Calu3 (cell line): ENCODE results near the gene PWWP2B. TPM values are rescaled to one million over a fixed set of nuclear protein-coding genes. Genes with fewer than 3 reads are reported as not detected.
A peak's percentile ranks its signal among the peaks of the same experiment; 100 is the strongest.

Source experiments
- BruUV-seq: library from RNA; stranded (reverse); fragments of 400-500 nt; replicated peaks from 2 replicates; lab custom pipeline; 2021; lab: Mats Ljungman, UMichigan
- CTCF ChIA-PET: fragments of 300-600 bp; sonication (Branson Sonifier 250); formaldehyde crosslinking; loops from one replicate; lab custom pipeline; 2022; ENCODE audit warnings: antibody characterized with exemption; lab: Charles Lee
- DNase-seq: peaks from one replicate; pipeline ENCODE4 v3.0.0; 2022
- H3K27ac Mint-ChIP-seq: one replicate; pipeline ENCODE4 v1.8.0; 2022; ENCODE audit warnings: mixed read lengths; ENCODE audit not compliant: unreplicated experiment
- H3K27me3 Mint-ChIP-seq: one replicate; pipeline ENCODE4 v1.8.0; 2022; ENCODE audit warnings: mixed read lengths; ENCODE audit not compliant: unreplicated experiment
- H3K36me3 Mint-ChIP-seq: one replicate; pipeline ENCODE4 v1.8.0; 2022; ENCODE audit warnings: mild to moderate bottlenecking, moderate library complexity, mixed read lengths; ENCODE audit not compliant: insufficient read depth, unreplicated experiment
- H3K4me1 Mint-ChIP-seq: one replicate; pipeline ENCODE4 v1.8.0; 2022; ENCODE audit warnings: mild to moderate bottlenecking, low read depth, mixed read lengths; ENCODE audit not compliant: unreplicated experiment
- H3K4me3 Mint-ChIP-seq: one replicate; pipeline ENCODE4 v1.8.0; 2022; ENCODE audit warnings: mild to moderate bottlenecking, low read depth, moderate library complexity, mixed read lengths; ENCODE audit not compliant: unreplicated experiment
- H3K9me3 Mint-ChIP-seq: one replicate; pipeline ENCODE4 v1.8.0; 2022; ENCODE audit warnings: low read depth, mixed read lengths; ENCODE audit not compliant: unreplicated experiment
- intact Hi-C: fragments of 100-400 bp; cut with micrococcal nuclease; formaldehyde crosslinking; loops from one replicate; pipeline ENCODE4 v1.10.0; 2022; ENCODE audit not compliant: unreplicated experiment
- total RNA-seq: library from RNA; stranded (reverse); gene quantifications from 2 replicates; pipeline ENCODE4 v1.2.3, GENCODE V29; 2022
- TF ChIP-seq, protein P1 (sequence below): fragments of 200-600 bp; IDR thresholded peaks from one replicate; pipeline ENCODE4 v1.8.0; 2022; ENCODE audit warnings: antibody characterized with exemption; ENCODE audit not compliant: unreplicated experiment

The PWWP2B gene
- total RNA-seq, 1 experiment from 2014 or later: 12.9 TPM

DNA sequence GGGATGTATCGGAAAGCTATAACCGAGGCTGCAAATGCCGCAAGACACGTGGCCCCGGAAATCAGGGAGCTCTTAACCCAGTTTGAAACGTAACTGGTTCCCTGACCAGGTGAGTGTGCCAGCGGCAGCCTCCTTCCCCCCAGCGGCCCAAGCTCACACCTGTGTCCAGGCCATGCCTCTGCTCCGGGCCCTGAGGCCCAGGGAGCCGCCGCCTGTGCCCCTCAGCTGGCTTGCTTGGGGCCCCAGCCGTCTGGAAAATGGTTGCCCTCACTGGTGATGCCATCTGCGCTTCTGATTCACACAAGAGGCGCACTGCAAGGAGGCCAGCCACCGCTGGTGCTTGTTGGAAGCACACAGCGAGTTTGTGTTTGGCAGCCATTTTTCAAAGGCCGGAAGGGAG, 9.2 kb downstream of the PWWP2B start:
- TF ChIP-seq, protein P1, sequence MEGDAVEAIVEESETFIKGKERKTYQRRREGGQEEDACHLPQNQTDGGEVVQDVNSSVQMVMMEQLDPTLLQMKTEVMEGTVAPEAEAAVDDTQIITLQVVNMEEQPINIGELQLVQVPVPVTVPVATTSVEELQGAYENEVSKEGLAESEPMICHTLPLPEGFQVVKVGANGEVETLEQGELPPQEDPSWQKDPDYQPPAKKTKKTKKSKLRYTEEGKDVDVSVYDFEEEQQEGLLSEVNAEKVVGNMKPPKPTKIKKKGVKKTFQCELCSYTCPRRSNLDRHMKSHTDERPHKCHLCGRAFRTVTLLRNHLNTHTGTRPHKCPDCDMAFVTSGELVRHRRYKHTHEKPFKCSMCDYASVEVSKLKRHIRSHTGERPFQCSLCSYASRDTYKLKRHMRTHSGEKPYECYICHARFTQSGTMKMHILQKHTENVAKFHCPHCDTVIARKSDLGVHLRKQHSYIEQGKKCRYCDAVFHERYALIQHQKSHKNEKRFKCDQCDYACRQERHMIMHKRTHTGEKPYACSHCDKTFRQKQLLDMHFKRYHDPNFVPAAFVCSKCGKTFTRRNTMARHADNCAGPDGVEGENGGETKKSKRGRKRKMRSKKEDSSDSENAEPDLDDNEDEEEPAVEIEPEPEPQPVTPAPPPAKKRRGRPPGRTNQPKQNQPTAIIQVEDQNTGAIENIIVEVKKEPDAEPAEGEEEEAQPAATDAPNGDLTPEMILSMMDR: no peak
- Mint-ChIP-seq H3K27ac (no peak overlapping the region), H3K36me3 (peaks cover 36% of the 10 kb centered on the region), H3K4me1 (no peaks in the 10 kb centered on the region), H3K27me3 (no peaks in the 10 kb centered on the region), H3K9me3 (no peaks in the 10 kb centered on the region), H3K4me3 (no peak overlapping the region)
- no TSS peak for BruUV-seq
- no peak for DNase-seq
- CTCF ChIA-PET: no interaction called here
- intact Hi-C loops: no loop called here

DNA sequence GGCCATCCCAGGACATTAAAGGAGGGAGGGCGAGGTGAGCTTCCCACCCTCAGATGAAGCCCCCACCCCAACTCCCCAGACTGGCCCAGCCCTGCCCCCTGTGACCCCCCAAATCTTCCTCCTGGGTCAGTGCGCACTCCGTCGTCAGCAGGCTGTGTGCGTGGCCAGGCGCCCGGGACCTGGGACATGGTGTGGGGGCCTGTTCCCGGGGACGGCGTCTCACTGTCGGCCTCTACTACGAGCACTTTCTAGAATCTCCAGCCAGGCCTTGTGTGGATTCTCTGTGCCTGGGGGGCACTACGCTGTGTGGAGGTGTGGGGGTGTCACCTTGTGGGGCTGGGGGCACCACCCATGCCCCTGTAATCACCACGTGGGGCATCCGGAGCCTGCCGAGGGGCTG, 9.8 kb downstream of the PWWP2B start:
- TF ChIP-seq, protein P1: no peak
- no peak for DNase-seq
- no peaks in the 10 kb centered on the region for H3K4me1 Mint-ChIP-seq
- intact Hi-C loops: no loop called here
- H3K9me3 Mint-ChIP-seq: no peaks in the 10 kb centered on the region
- H3K27ac Mint-ChIP-seq: peak overlapping the region; percentile 72
- H3K27me3 Mint-ChIP-seq: no peaks in the 10 kb centered on the region
- peaks cover 36% of the 10 kb centered on the region for H3K36me3 Mint-ChIP-seq
- no peak overlapping the region for H3K4me3 Mint-ChIP-seq
- CTCF ChIA-PET: interaction anchor here (1.7 kb wide), 1 partner anchor 12 kb away, joined by 4 read pairs; no protein-coding TSS in a partner anchor
- no TSS peak for BruUV-seq

DNA sequence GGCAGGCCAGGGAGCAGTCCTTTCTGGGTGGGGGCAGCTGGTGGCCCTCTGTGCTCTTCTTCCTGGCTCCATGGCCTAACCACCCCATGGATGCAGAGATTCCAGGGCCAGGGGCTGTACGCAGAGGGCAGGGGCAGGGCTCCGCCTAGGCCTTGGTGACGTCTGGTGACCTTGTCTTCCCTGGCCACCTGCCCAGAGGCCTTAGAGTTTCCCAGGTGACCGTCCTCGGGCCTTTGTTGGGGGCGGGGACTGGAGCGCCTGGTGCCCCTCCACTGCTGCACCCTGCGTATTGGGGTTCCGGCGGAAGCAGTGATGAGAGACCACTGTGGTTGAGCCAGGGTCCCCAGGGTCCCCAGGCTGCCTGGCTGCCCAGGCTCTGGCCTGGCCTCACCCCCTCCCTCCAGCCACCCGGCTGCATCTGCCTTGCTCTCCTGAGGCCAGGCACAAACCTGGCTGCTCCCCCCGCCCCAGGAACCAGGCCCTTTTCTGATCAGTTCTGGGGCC, 10.3 kb downstream of the PWWP2B start:
- Mint-ChIP-seq H3K9me3 (no peaks in the 10 kb centered on the region), H3K27me3 (no peaks in the 10 kb centered on the region)

DNA sequence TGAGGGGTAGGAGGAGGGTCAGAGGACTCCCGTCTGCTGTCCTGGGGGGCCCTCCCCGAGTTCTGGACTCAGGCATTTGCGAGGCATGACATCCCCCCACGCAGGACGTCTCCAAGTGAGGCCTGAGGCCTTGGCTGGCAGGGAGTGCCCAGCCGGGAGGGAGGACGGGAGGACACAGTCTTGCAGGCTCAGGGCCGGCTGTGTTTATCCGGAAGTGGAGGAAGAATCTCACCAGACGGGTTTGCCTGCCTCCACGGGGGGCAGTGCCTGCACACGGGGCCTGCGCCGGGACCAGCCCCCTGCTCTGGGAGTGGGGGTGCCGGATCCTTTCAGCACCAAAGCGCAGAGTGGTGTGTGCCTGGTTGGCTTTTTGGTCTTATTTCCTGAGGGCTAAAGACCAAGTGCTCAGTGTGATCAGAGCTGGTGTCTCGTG, 10.9 kb downstream of the PWWP2B start:
- H3K27me3 Mint-ChIP-seq: no peaks in the 10 kb centered on the region
- H3K4me3 Mint-ChIP-seq: peak overlapping the region; percentile 63
- no TSS peak for BruUV-seq
- DNase-seq: peak; percentile 90
- peaks cover 36% of the 10 kb centered on the region for H3K36me3 Mint-ChIP-seq
- intact Hi-C loops: no loop called here
- H3K27ac Mint-ChIP-seq: peak overlapping the region; percentile 72
- H3K4me1 Mint-ChIP-seq: no peaks in the 10 kb centered on the region
- CTCF ChIA-PET: interaction anchor here (1.7 kb wide), 1 partner anchor 11 kb away, joined by 4 read pairs; no protein-coding TSS in a partner anchor
- TF ChIP-seq, protein P1: no peak
- no peaks in the 10 kb centered on the region for H3K9me3 Mint-ChIP-seq

More for the DNA sequence above, 10.3 kb downstream of the PWWP2B start:
- peak; percentile 41 for DNase-seq
- BruUV-seq: no TSS peak
- no peaks in the 10 kb centered on the region for H3K4me1 Mint-ChIP-seq
- H3K36me3 Mint-ChIP-seq: peaks cover 36% of the 10 kb centered on the region
- H3K27ac Mint-ChIP-seq: peak overlapping the region; percentile 72
- peak overlapping the region; percentile 63 for H3K4me3 Mint-ChIP-seq
- CTCF ChIA-PET: interaction anchor here (1.7 kb wide), 1 partner anchor 12 kb away, joined by 4 read pairs; no protein-coding TSS in a partner anchor
- TF ChIP-seq, protein P1: no peak
- intact Hi-C loops: no loop called here
